ENCODE results near the gene FOXB1. TPM values are rescaled to one million over a fixed set of nuclear protein-coding genes. Genes with fewer than 3 reads are reported as not detected.

The FOXB1 gene
- total RNA-seq, 1 donor from 2014 or later, result not detected

- Mint-ChIP-seq H3K9me3 (ENCODE audit: unreplicated experiment) (peaks cover 3% of the 10 kb centered on the region), H3K36me3 (ENCODE audit: unreplicated experiment) (peaks cover 10% of the 10 kb centered on the region), H3K4me1 (ENCODE audit: low read depth, unreplicated experiment) (no peaks in the 10 kb centered on the region), H3K4me3 (ENCODE audit: unreplicated experiment) (no peak overlapping the region), H3K27me3 (ENCODE audit: unreplicated experiment) (no peaks in the 10 kb centered on the region), H3K27ac (ENCODE audit: unreplicated experiment) (no peak overlapping the region)
- no peak for TF ChIP-seq CTCF (IDR thresholded peaks at IDR 0.05; ENCODE audit: partially characterized antibody, unreplicated experiment)
- DNase-seq, result no peak
Observed at GRCh38 chr15:60020736-60021135, 16.6 kb downstream of the FOXB1 start.

- Mint-ChIP-seq H3K9me3 (ENCODE audit: unreplicated experiment) (peaks cover 3% of the 10 kb centered on the region), H3K27me3 (ENCODE audit: unreplicated experiment) (no peaks in the 10 kb centered on the region), H3K4me1 (ENCODE audit: low read depth, unreplicated experiment) (no peaks in the 10 kb centered on the region), H3K4me3 (ENCODE audit: unreplicated experiment) (no peak overlapping the region), H3K36me3 (ENCODE audit: unreplicated experiment) (peaks cover 10% of the 10 kb centered on the region), H3K27ac (ENCODE audit: unreplicated experiment) (no peak overlapping the region)
- no peak for TF ChIP-seq CTCF (IDR thresholded peaks at IDR 0.05; ENCODE audit: partially characterized antibody, unreplicated experiment)
- no peak for DNase-seq
Observed at GRCh38 chr15:60021589-60022378, 17.7 kb downstream of the FOXB1 start.

GRCh38 chr15:60022379-60022741 is 18.2 kb downstream of the FOXB1 start:
- TF ChIP-seq CTCF (IDR thresholded peaks at IDR 0.05; ENCODE audit: partially characterized antibody, unreplicated experiment), result no peak
- Mint-ChIP-seq H3K27me3 (ENCODE audit: unreplicated experiment) (no peaks in the 10 kb centered on the region), H3K36me3 (ENCODE audit: unreplicated experiment) (peaks cover 7% of the 10 kb centered on the region), H3K4me3 (ENCODE audit: unreplicated experiment) (no peak overlapping the region), H3K4me1 (ENCODE audit: low read depth, unreplicated experiment) (no peaks in the 10 kb centered on the region), H3K27ac (ENCODE audit: unreplicated experiment) (no peak overlapping the region), H3K9me3 (ENCODE audit: unreplicated experiment) (peaks cover 3% of the 10 kb centered on the region)
- no peak for DNase-seq

- H3K27ac Mint-ChIP-seq (ENCODE audit: unreplicated experiment), result no peak overlapping the region
- no peak overlapping the region for H3K4me3 Mint-ChIP-seq (ENCODE audit: unreplicated experiment)
- no peaks in the 10 kb centered on the region for H3K9me3 Mint-ChIP-seq (ENCODE audit: unreplicated experiment)
- no peaks in the 10 kb centered on the region for H3K36me3 Mint-ChIP-seq (ENCODE audit: unreplicated experiment)
- H3K4me1 Mint-ChIP-seq (ENCODE audit: low read depth, unreplicated experiment), result no peaks in the 10 kb centered on the region
- TF ChIP-seq CTCF (IDR thresholded peaks at IDR 0.05; ENCODE audit: partially characterized antibody, unreplicated experiment), result no peak
- no peaks in the 10 kb centered on the region for H3K27me3 Mint-ChIP-seq (ENCODE audit: unreplicated experiment)
- DNase-seq, result no peak
Observed at GRCh38 chr15:60026555-60026954, 22.4 kb downstream of the FOXB1 start.

GRCh38 chr15:60035344-60035743 is 31.2 kb downstream of the FOXB1 start:
- H3K4me3 Mint-ChIP-seq (ENCODE audit: unreplicated experiment), result no peak overlapping the region
- H3K4me1 Mint-ChIP-seq (ENCODE audit: low read depth, unreplicated experiment), result peaks cover 20% of the 10 kb centered on the region
- H3K27ac Mint-ChIP-seq (ENCODE audit: unreplicated experiment), result no peak overlapping the region
- no peak for TF ChIP-seq CTCF (IDR thresholded peaks at IDR 0.05; ENCODE audit: partially characterized antibody, unreplicated experiment)
- H3K27me3 Mint-ChIP-seq (ENCODE audit: unreplicated experiment), result peaks cover 5% of the 10 kb centered on the region
- H3K9me3 Mint-ChIP-seq (ENCODE audit: unreplicated experiment), result peaks cover 9% of the 10 kb centered on the region
- H3K36me3 Mint-ChIP-seq (ENCODE audit: unreplicated experiment), result no peaks in the 10 kb centered on the region
- no peak for DNase-seq

Measured in glutamatergic neuron (in vitro differentiated cells).